ENCODE data around the gene PLEKHN1.
A peak's percentile ranks its signal among the peaks of the same experiment; 100 is the strongest.

PLEKHN1 gene

DNA sequence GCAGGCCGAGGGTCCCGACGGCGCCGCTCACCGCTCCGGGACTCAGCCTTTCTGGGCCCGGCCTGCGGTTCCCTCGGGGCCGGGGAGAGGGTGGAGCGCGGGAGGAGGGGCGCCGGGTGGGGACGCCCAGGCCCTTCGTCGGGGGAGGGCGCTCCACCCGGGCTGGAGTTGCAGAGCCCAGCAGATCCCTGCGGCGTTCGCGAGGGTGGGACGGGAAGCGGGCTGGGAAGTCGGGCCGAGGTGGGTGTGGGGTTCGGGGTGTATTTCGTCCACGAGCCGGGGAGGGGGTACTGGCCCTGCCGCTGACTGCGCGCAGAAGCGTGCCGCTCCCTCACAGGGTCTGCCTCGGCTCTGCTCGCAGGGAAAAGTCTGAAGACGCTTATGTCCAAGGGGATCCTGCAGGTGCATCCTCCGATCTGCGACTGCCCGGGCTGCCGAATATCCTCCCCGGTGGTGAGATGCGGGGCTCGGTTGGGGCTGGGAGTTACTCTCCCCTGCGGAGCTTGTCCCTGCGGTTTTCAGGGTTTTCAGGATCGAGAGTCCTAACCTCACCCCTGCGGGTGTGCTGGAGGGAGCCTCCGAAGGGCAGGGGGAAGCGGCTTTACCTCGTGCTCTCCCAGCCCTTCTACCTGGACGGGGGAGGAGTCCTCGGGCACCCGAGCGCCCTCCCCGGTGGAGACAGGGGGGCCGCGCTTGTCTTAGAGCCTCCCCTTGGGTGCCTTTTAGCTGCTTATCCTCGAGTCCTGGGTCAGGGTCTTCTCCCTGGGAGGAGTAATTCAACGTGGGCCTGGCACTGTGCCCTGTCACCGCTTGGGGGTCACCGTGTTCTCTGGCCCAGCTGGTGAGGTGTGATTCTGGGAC lies 40.5 kb upstream of the PLEKHN1 start:
- TF ChIP-seq EZH2phosphoT487 (IDR thresholded peaks at IDR 0.05; ENCODE audit: low read length): peak; percentile 74; the same call in 1 of the 2 replicates
- TF ChIP-seq, protein P1, sequence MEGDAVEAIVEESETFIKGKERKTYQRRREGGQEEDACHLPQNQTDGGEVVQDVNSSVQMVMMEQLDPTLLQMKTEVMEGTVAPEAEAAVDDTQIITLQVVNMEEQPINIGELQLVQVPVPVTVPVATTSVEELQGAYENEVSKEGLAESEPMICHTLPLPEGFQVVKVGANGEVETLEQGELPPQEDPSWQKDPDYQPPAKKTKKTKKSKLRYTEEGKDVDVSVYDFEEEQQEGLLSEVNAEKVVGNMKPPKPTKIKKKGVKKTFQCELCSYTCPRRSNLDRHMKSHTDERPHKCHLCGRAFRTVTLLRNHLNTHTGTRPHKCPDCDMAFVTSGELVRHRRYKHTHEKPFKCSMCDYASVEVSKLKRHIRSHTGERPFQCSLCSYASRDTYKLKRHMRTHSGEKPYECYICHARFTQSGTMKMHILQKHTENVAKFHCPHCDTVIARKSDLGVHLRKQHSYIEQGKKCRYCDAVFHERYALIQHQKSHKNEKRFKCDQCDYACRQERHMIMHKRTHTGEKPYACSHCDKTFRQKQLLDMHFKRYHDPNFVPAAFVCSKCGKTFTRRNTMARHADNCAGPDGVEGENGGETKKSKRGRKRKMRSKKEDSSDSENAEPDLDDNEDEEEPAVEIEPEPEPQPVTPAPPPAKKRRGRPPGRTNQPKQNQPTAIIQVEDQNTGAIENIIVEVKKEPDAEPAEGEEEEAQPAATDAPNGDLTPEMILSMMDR (IDR thresholded peaks at IDR 0.05; ENCODE audit: low read length): no peak
- TF ChIP-seq EZH2 (optimal IDR thresholded peaks at IDR 0.05; ENCODE audit: low read depth, low read length): peak; percentile 44
- H3K9ac ChIP-seq (ENCODE audit: low read length): no peak overlapping the region
- H3K79me2 ChIP-seq (ENCODE audit: low read length): no peaks in the 10 kb centered on the region
- no peaks in the 10 kb centered on the region for H3K9me3 ChIP-seq (replicated peaks; ENCODE audit: insufficient read depth, low read length)
- no peak overlapping the region for H2AFZ ChIP-seq (ENCODE audit: low read length)
- no peaks in the 10 kb centered on the region; the same call in 1 of the 2 replicates for H3K4me1 ChIP-seq (ENCODE audit: low read length)
- H3K4me2 ChIP-seq (ENCODE audit: low read depth, low read length): no peak overlapping the region
- H3K27ac ChIP-seq (ENCODE audit: low read length): no peak overlapping the region
- H3K36me3 ChIP-seq (replicated peaks; ENCODE audit: insufficient read depth, low read length): no peaks in the 10 kb centered on the region
- H3F3A ChIP-seq (ENCODE audit: insufficient read depth, low read length): no peaks in the 10 kb centered on the region
- H3K27me3 ChIP-seq (replicated peaks; ENCODE audit: insufficient read depth, low read length): peaks cover 90% of the 10 kb centered on the region
- H3K9me2 ChIP-seq (replicated peaks; ENCODE audit: insufficient read depth, low read length): no peaks in the 10 kb centered on the region
- no peak overlapping the region for H3K4me3 ChIP-seq (ENCODE audit: low read length)
- no peak for DNase-seq
- no peaks in the 10 kb centered on the region for H4K20me1 ChIP-seq (ENCODE audit: insufficient read depth, low read length)

DNA sequence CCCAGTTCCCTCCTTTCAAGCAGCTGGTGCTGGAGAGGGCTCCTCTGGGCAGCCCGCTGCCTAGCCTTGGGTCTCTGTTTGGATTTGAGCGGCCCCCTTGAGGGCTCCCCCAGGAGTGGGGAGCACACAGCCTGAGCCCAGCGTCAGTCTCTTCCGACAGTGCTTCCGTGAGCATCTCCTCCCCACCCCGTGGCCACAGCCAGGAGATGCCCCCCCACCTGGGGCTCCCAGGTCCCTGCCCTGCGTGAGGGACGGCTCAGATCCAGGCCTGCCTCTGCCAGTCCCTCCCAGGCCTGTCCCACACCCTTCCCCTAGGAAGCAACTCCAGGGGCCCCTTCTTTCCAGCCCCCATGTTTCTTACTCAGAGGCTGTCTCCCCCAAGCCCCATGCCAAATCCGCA lies 39.0 kb upstream of the PLEKHN1 start:
- Histone ChIP-seq H3F3A (ENCODE audit: insufficient read depth, low read length) (no peaks in the 10 kb centered on the region), H3K4me1 (ENCODE audit: low read length) (no peaks in the 10 kb centered on the region), H3K4me3 (ENCODE audit: low read length) (no peak overlapping the region), H3K9me3 (replicated peaks; ENCODE audit: insufficient read depth, low read length) (no peaks in the 10 kb centered on the region), H2AFZ (ENCODE audit: low read length) (no peak overlapping the region), H3K9ac (ENCODE audit: low read length) (no peak overlapping the region), H3K27ac (ENCODE audit: low read length) (no peak overlapping the region), H3K79me2 (ENCODE audit: low read length) (no peaks in the 10 kb centered on the region), H3K9me2 (replicated peaks; ENCODE audit: insufficient read depth, low read length) (no peaks in the 10 kb centered on the region), H4K20me1 (ENCODE audit: insufficient read depth, low read length) (no peaks in the 10 kb centered on the region), H3K4me2 (ENCODE audit: low read depth, low read length) (no peak overlapping the region), H3K27me3 (replicated peaks; ENCODE audit: insufficient read depth, low read length) (peaks cover 89% of the 10 kb centered on the region), H3K36me3 (replicated peaks; ENCODE audit: insufficient read depth, low read length) (no peaks in the 10 kb centered on the region)
- no peak for DNase-seq
- TF ChIP-seq, protein P1 (IDR thresholded peaks at IDR 0.05; ENCODE audit: low read length): no peak
- TF ChIP-seq EZH2phosphoT487 (IDR thresholded peaks at IDR 0.05; ENCODE audit: low read length): no peak
- no peak for TF ChIP-seq EZH2 (optimal IDR thresholded peaks at IDR 0.05; ENCODE audit: low read depth, low read length)

DNA sequence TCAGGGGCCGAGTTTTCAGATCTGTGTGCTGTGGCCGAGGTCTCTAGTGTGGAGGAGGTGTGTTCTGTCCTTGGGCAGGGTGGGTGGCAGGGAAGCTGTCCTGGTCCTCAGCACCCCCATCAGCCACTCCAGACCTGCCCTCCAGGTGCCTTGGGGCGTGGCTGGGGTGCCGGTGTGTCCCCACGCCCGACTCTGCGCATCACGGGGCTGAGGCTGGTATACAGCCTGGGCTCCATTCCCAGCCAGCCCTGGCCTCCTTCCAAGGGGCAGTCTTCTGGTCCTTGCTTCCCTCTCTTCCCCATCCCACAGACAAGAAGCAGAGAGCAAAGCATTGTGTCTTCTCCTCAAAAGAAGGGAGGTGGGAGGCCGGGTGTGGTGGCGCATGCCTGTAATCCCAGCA lies 38.5 kb upstream of the PLEKHN1 start:
- no peaks in the 10 kb centered on the region for H3F3A ChIP-seq (ENCODE audit: insufficient read depth, low read length)
- H3K9ac ChIP-seq (ENCODE audit: low read length): no peak overlapping the region
- no peaks in the 10 kb centered on the region for H3K9me2 ChIP-seq (replicated peaks; ENCODE audit: insufficient read depth, low read length)
- TF ChIP-seq EZH2phosphoT487 (IDR thresholded peaks at IDR 0.05; ENCODE audit: low read length) (no peak), EZH2 (optimal IDR thresholded peaks at IDR 0.05; ENCODE audit: low read depth, low read length) (no peak)
- TF ChIP-seq, protein P1 (IDR thresholded peaks at IDR 0.05; ENCODE audit: low read length): no peak
- no peaks in the 10 kb centered on the region for H4K20me1 ChIP-seq (ENCODE audit: insufficient read depth, low read length)
- no peaks in the 10 kb centered on the region for H3K36me3 ChIP-seq (replicated peaks; ENCODE audit: insufficient read depth, low read length)
- no peak overlapping the region for H2AFZ ChIP-seq (ENCODE audit: low read length)
- peaks cover 89% of the 10 kb centered on the region for H3K27me3 ChIP-seq (replicated peaks; ENCODE audit: insufficient read depth, low read length)
- no peak for DNase-seq
- no peaks in the 10 kb centered on the region for H3K9me3 ChIP-seq (replicated peaks; ENCODE audit: insufficient read depth, low read length)
- no peak overlapping the region for H3K4me3 ChIP-seq (ENCODE audit: low read length)
- no peak overlapping the region for H3K4me2 ChIP-seq (ENCODE audit: low read depth, low read length)
- H3K27ac ChIP-seq (ENCODE audit: low read length): no peak overlapping the region
- H3K4me1 ChIP-seq (ENCODE audit: low read length): no peaks in the 10 kb centered on the region
- no peaks in the 10 kb centered on the region for H3K79me2 ChIP-seq (ENCODE audit: low read length)
